ENCODE data around the gene TNN. TPM values are rescaled to one million over a fixed set of nuclear protein-coding genes. Genes with fewer than 3 reads are reported as not detected.

The TNN gene
- total and polyA plus RNA-seq, 10 of the 15 experiments (the other 5 are each of a cell fraction or from before 2014, with no cell fraction given), result 0.05 to 0.17 (median 0.11) TPM

DNA sequence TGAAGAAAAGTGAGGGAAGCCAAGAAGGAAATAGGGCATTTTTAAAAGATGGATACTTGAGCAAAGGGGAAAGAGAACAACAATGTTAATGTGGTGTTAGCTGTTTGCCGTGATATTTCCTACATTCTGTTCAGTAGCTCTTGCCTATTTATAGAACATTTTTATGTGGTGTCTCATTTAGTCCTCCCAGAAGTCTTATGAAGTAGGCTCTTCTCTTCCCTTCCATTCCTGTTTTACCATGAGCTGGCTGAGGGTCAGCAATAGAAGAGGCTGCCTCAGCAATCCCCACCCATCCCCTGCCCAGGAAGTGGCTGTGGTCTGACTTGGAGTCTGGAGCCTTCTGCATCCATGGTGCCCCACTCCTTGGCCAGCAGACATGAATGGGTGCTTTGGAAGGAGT lies 64.8 kb downstream of the TNN start:
- CTCF ChIA-PET, result interaction anchor here (1.1 to 10.9 kb wide), 3 partner anchors 14 to 186 kb away, joined by 5 to 135 read pairs (median 7); no protein-coding TSS in a partner anchor
- no peak for FAIRE-seq
- BruUV-seq (replicated peaks), result no TSS peak

More for the DNA sequence above, 64.8 kb downstream of the TNN start:
- DNase-seq (ENCODE audit: low read depth, low spot score), result no peak
- TF ChIP-seq SUZ12 (IDR thresholded peaks at IDR 0.05; ENCODE audit: unreplicated experiment) (no peak), CBX3 (IDR thresholded peaks at IDR 0.05; ENCODE audit: borderline replicate concordance, low read depth) (no peak), HCFC1 (IDR thresholded peaks at IDR 0.05; ENCODE audit: low read length) (no peak), SUPT20H (IDR thresholded peaks at IDR 0.05; ENCODE audit: borderline replicate concordance, control insufficient read depth, low read depth, low read length) (no peak), SIN3A (IDR thresholded peaks at IDR 0.05; ENCODE audit: low read depth, low read length) (no peak), BCL11A (IDR thresholded peaks at IDR 0.05; ENCODE audit: low read depth, low read length) (no peak), SMC3 (IDR thresholded peaks at IDR 0.05; ENCODE audit: borderline replicate concordance, low read length) (no peak), STAT3 (IDR thresholded peaks at IDR 0.05; ENCODE audit: low read depth, low read length) (no peak), DPF2 (IDR thresholded peaks at IDR 0.05) (no peak), MYC (IDR thresholded peaks at IDR 0.05; ENCODE audit: insufficient read depth, insufficient read length, insufficient replicate concordance, low read length, severe bottlenecking) (no peak), SP1 (IDR thresholded peaks at IDR 0.05; ENCODE audit: low read depth, low read length) (no peak), ESRRA (IDR thresholded peaks at IDR 0.05; ENCODE audit: low read length) (no peak), ZNF687 (IDR thresholded peaks at IDR 0.05) (no peak), ETV6 (conservative IDR thresholded peaks at IDR 0.05 in 1 of 2, IDR thresholded peaks at IDR 0.05 in 1 of 2; ENCODE audit: borderline replicate concordance in 1 of 2, low read depth in 1 of 2) (no peak)
- TF ChIP-seq, protein P1, sequence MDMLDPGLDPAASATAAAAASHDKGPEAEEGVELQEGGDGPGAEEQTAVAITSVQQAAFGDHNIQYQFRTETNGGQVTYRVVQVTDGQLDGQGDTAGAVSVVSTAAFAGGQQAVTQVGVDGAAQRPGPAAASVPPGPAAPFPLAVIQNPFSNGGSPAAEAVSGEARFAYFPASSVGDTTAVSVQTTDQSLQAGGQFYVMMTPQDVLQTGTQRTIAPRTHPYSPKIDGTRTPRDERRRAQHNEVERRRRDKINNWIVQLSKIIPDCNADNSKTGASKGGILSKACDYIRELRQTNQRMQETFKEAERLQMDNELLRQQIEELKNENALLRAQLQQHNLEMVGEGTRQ (IDR thresholded peaks at IDR 0.05; ENCODE audit: borderline replicate concordance, low read depth, low read length), result no peak
- TF ChIP-seq, protein P2, sequence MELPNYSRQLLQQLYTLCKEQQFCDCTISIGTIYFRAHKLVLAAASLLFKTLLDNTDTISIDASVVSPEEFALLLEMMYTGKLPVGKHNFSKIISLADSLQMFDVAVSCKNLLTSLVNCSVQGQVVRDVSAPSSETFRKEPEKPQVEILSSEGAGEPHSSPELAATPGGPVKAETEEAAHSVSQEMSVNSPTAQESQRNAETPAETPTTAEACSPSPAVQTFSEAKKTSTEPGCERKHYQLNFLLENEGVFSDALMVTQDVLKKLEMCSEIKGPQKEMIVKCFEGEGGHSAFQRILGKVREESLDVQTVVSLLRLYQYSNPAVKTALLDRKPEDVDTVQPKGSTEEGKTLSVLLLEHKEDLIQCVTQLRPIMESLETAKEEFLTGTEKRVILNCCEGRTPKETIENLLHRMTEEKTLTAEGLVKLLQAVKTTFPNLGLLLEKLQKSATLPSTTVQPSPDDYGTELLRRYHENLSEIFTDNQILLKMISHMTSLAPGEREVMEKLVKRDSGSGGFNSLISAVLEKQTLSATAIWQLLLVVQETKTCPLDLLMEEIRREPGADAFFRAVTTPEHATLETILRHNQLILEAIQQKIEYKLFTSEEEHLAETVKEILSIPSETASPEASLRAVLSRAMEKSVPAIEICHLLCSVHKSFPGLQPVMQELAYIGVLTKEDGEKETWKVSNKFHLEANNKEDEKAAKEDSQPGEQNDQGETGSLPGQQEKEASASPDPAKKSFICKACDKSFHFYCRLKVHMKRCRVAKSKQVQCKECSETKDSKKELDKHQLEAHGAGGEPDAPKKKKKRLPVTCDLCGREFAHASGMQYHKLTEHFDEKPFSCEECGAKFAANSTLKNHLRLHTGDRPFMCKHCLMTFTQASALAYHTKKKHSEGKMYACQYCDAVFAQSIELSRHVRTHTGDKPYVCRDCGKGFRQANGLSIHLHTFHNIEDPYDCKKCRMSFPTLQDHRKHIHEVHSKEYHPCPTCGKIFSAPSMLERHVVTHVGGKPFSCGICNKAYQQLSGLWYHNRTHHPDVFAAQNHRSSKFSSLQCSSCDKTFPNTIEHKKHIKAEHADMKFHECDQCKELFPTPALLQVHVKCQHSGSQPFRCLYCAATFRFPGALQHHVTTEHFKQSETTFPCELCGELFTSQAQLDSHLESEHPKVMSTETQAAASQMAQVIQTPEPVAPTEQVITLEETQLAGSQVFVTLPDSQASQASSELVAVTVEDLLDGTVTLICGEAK (IDR thresholded peaks at IDR 0.05; ENCODE audit: borderline replicate concordance), result no peak
- no peaks in the 10 kb centered on the region for H3K9me3 ChIP-seq (replicated peaks; ENCODE audit: control insufficient read depth, insufficient read depth, low read length)
- H3K9ac ChIP-seq (ENCODE audit: control insufficient read depth, insufficient read depth, low read length), result no peak overlapping the region
- no peak overlapping the region for H3K4me2 ChIP-seq (ENCODE audit: control insufficient read depth, insufficient read depth)
- intact Hi-C loops (cut with micrococcal nuclease; ENCODE audit: unreplicated experiment) (no loop called here), in situ Hi-C loops (cut with MboI) (no loop called here)
- no peaks in the 10 kb centered on the region for H4K20me1 ChIP-seq (ENCODE audit: control insufficient read depth, insufficient read depth)
- POLR2A ChIA-PET, result interaction anchor here (1.4 kb wide), 1 partner anchor 15 kb away, joined by 3 read pairs; no protein-coding TSS in a partner anchor
- RAD21 ChIA-PET (ENCODE audit: unreplicated experiment), result no interaction called here
- no peak overlapping the region for H3K4me3 ChIP-seq
- SMC1A ChIA-PET (ENCODE audit: uncharacterized antibody, unreplicated experiment), result interaction anchor here (0.7 to 4.0 kb wide), 4 partner anchors 10 to 1160 kb away, joined by 3 to 22 read pairs (median 5); no protein-coding TSS in a partner anchor
- H2AFZ ChIP-seq (ENCODE audit: control insufficient read depth, low read depth, low read length), result no peak overlapping the region
- no peak overlapping the region for H3K27ac ChIP-seq (ENCODE audit: control insufficient read depth, insufficient read depth)
- no peaks in the 10 kb centered on the region for H3K36me3 ChIP-seq (ENCODE audit: control insufficient read depth in 2 of 2, insufficient read depth in 2 of 2, low read length in 1 of 2)
- ATAC-seq, result no peak
- H3K27me3 ChIP-seq (replicated peaks in 1 of 2; ENCODE audit: control insufficient read depth in 2 of 2, insufficient read depth in 2 of 2, low read length in 1 of 2), result no peaks in the 10 kb centered on the region
- H3K4me1 ChIP-seq (ENCODE audit: control insufficient read depth, insufficient read depth, low read length), result peaks cover 28% of the 10 kb centered on the region
- WGBS (ENCODE audit: insufficient coverage, insufficient replicate concordance, low lambda C conversion rate, missing lambda C conversion rate), result 74% methylated on average over 1 of the region's 1 CpG
- no peaks in the 10 kb centered on the region for H3K79me2 ChIP-seq (ENCODE audit: control insufficient read depth, insufficient read depth, low read length)

Measured in GM12878 (cell line).